HepG2 (cell line): ENCODE data around the gene S100Z. TPM values are rescaled to one million over a fixed set of nuclear protein-coding genes. Genes with fewer than 3 reads are reported as not detected.
A peak's percentile ranks its signal among the peaks of the same experiment; 100 is the strongest.
"Not testable (repeated sequence)": the region's sequence is repeated elsewhere in the genome, so short reads cannot be mapped to it uniquely, and the experiment has no call there.

ENCODE experiments used
- ATAC-seq: fragments of 200-7000 bp; cut with Tn5 transposase; 3 replicates; pipeline ENCODE4 v1.9.1; 2020; ENCODE audit warnings: mild to moderate bottlenecking, moderate library complexity
- BruUV-seq: library from RNA; stranded (reverse); fragments of 400-500 nt; replicated peaks from 2 replicates; lab custom pipeline; 2021; lab: Mats Ljungman, UMichigan
- CTCF ChIA-PET: fragments of 300-600 bp; formaldehyde crosslinking; extraction: SDS; loops from one replicate; lab custom pipeline; 2021; ENCODE audit warnings: low total read pairs, inconsistent platforms, low intra/inter-chr PET ratio; lab: Yijun Ruan, JAX
- POLR2A ChIA-PET: fragments of 350-600 bp; sonication (Branson Sonifier 250); formaldehyde crosslinking; loops from one replicate; lab custom pipeline; 2020; ENCODE audit warnings: antibody characterized with exemption, inconsistent platforms; lab: Yijun Ruan, JAX
- DNase-seq: peaks from one replicate; pipeline ENCODE4 v3.0.0-alpha.2; 2015; ENCODE audit warnings: low spot score
- FAIRE-seq: peaks from 3 replicates; lab custom pipeline; 2011; peaks lifted over from hg19 to GRCh38; lab: Jason Lieb, UNC
- H2AFZ ChIP-seq: one replicate; pipeline ENCODE4 v1.6.1; 2011; ENCODE audit warnings: low read length, inconsistent platforms
- H3K27ac ChIP-seq: fragments of 300-600 bp; 3 replicates; pipeline ENCODE4 v1.8.0; 2011; ENCODE audit warnings: mixed run types, mild to moderate bottlenecking, mixed read lengths, low read length, inconsistent platforms; ENCODE audit not compliant: insufficient read depth; ENCODE audit errors: extremely low read length
- H3K27me3 ChIP-seq, 2 experiments: fragments of 200-600 bp in 1 of 2; 2 replicates in 1 of 2; 3 replicates in 1 of 2; pipeline versions ENCODE4 v1.6.0 to v1.8.0; 2011; ENCODE audit warnings: low read length in 2 of 2, mild to moderate bottlenecking in 2 of 2, moderate library complexity in 2 of 2, inconsistent platforms in 1 of 2; ENCODE audit not compliant: insufficient read depth in 2 of 2, control insufficient read depth in 1 of 2
- H3K36me3 ChIP-seq, 2 experiments: fragments of 200-600 bp in 1 of 2; replicated peaks in 1 of 2; 2 replicates in 1 of 2; 3 replicates in 1 of 2; pipeline versions ENCODE4 v1.5.1 to v1.8.0; 2011; ENCODE audit warnings: low read length in 2 of 2, inconsistent platforms in 1 of 2; ENCODE audit not compliant: insufficient read depth in 2 of 2, control insufficient read depth in 1 of 2
- H3K4me1 ChIP-seq: 2 replicates; pipeline ENCODE4 v1.5.1; 2012; ENCODE audit warnings: low read length, inconsistent platforms; ENCODE audit not compliant: insufficient read depth
- H3K4me2 ChIP-seq: 2 replicates; pipeline ENCODE4 v1.6.0; 2011; ENCODE audit warnings: low read depth, low read length, inconsistent platforms
- H3K4me3 ChIP-seq, 3 experiments: fragments of 200-600 bp in 1 of 3; sonication (generic), shearing (Covaris generic) in 1 of 3; replicated peaks in 1 of 3; 2 replicates each; pipeline ENCODE4 v1.5.1; 2011 to 2016; ENCODE audit warnings: low read length in 3 of 3, inconsistent platforms in 2 of 3, low read depth in 2 of 3, mild to moderate bottlenecking in 2 of 3, control low read depth in 1 of 3, mixed read lengths in 1 of 3; ENCODE audit not compliant: insufficient read depth in 1 of 3
- H3K79me2 ChIP-seq: one replicate; pipeline ENCODE4 v1.6.1; 2011; ENCODE audit warnings: low read length, inconsistent platforms; ENCODE audit not compliant: insufficient read depth
- H3K9ac ChIP-seq: 2 replicates; pipeline ENCODE4 v1.6.0; 2011; ENCODE audit warnings: mild to moderate bottlenecking, low read depth, low read length, inconsistent platforms; ENCODE audit not compliant: insufficient read depth
- H3K9me3 ChIP-seq: 2 replicates; pipeline ENCODE4 v1.5.1; 2012; ENCODE audit warnings: mild to moderate bottlenecking, low read length
- H4K20me1 ChIP-seq: 2 replicates; pipeline ENCODE4 v1.6.0; 2011; ENCODE audit warnings: inconsistent platforms, mild to moderate bottlenecking, low read length, moderate library complexity; ENCODE audit not compliant: insufficient read depth
- ATF7 ChIP-seq, 2 experiments: fragments of 450-650 bp in 1 of 2; sonication (generic) in 1 of 2; formaldehyde crosslinking in 1 of 2; IDR thresholded peaks; 2 replicates each; pipeline versions ENCODE4 v1.4.0 to v1.6.1; 2016 to 2020; ENCODE audit warnings: antibody characterized with exemption in 1 of 2, mild to moderate bottlenecking in 1 of 2, missing genetic modification reagents in 1 of 2
- CENPT ChIP-seq: sonication (generic); formaldehyde crosslinking; IDR thresholded peaks from 2 replicates; pipeline ENCODE4 v1.8.0; 2022; ENCODE audit warnings: low read depth, mild to moderate bottlenecking, moderate library complexity, missing genetic modification reagents
- CHD4 ChIP-seq: fragments of 200-600 bp; sonication (generic); IDR thresholded peaks from 2 replicates; pipeline ENCODE4 v1.7.0; 2017; ENCODE audit warnings: mild to moderate bottlenecking, low read length, borderline replicate concordance
- WGBS: methylation state at CpG from one replicate; pipeline ENCODE4 v1.1.6; 2017; ENCODE audit warnings: low lambda C conversion rate; 5-methylcytosine and 5-hydroxymethylcytosine counted together
- in situ Hi-C: cut with HindIII; loops from 2 replicates; pipeline ENCODE4 v1.10.0; 2017; ENCODE audit warnings: low pct_unique_long_range_greater_than_20kb; ENCODE audit not compliant: extremely low pct_ligation_motif_present
- intact Hi-C: fragments of 100-400 bp; cut with micrococcal nuclease; formaldehyde crosslinking; loops from one replicate; pipeline ENCODE4 v1.10.0; 2022; ENCODE audit not compliant: unreplicated experiment
- polyA plus RNA-seq, 8 experiments: library from polyadenylated mRNA; depleted of rRNA in 3 of 8; stranded (reverse) in 7 of 8; unstranded in 1 of 8; fragments of >200 nt; fragmentation: Illumina TruSeq in 4 of 8; extraction: Trizol in 4 of 8; gene quantifications; 2 replicates each; pipeline versions ENCODE4 v1.2.1 to v1.2.3, GENCODE V29; 2011 to 2016; ENCODE audit warnings: low read depth in 4 of 8, missing spikeins in 1 of 8, mixed read lengths in 1 of 8; ENCODE audit not compliant: insufficient read depth in 1 of 8
- total RNA-seq, 5 experiments: library from RNA; depleted of rRNA; stranded (reverse); fragments of >200 nt; fragmentation: Illumina TruSeq; extraction: Trizol; gene quantifications; 2 replicates each; pipeline ENCODE4 v1.2.3, GENCODE V29; 2016; ENCODE audit warnings: low read depth in 1 of 5

S100Z gene
- total and polyA plus RNA-seq, 2 of the 13 experiments (the other 11 are each of a cell fraction or from before 2014, with no cell fraction given): 0.22 TPM; not detected in 1

- H3K36me3 ChIP-seq, intact Hi-C loops, H3K27me3 ChIP-seq, H3K27ac ChIP-seq, H4K20me1 ChIP-seq, H3K4me3 ChIP-seq, ATAC-seq, FAIRE-seq, H3K9me3 ChIP-seq, H2AFZ ChIP-seq, in situ Hi-C loops, DNase-seq, POLR2A ChIA-PET, CTCF ChIA-PET, H3K9ac ChIP-seq, BruUV-seq, H3K79me2 ChIP-seq: not testable (repeated sequence)
- whole genome bisulfite sequencing: 13% methylated on average over 6 of the region's 9 CpGs
- Histone ChIP-seq H3K4me2 (peak overlapping the region; percentile 9; the same call in 1 of the 2 replicates), H3K4me1 (peaks cover 18% of the 10 kb centered on the region)
Measured at GRCh38 chr5:76945238-76945637, 95.4 kb downstream of the S100Z start.

GRCh38 chr5:76946090-76946489 lies 96.3 kb downstream of the S100Z start:
- H3K36me3 ChIP-seq: no peaks in the 10 kb centered on the region
- CTCF ChIA-PET: no interaction called here
- H3K4me1 ChIP-seq: peaks cover 18% of the 10 kb centered on the region
- no peaks in the 10 kb centered on the region for H3K9me3 ChIP-seq
- no peaks in the 10 kb centered on the region for H4K20me1 ChIP-seq
- no peak overlapping the region for H3K4me2 ChIP-seq
- no peak overlapping the region for H2AFZ ChIP-seq
- BruUV-seq: no TSS peak
- FAIRE-seq (no peak), ATAC-seq (no peak)
- no peaks in the 10 kb centered on the region for H3K79me2 ChIP-seq
- intact Hi-C loops (no loop called here), in situ Hi-C loops (no loop called here)
- 73% methylated on average over 2 of the region's 2 CpGs for WGBS
- TF ChIP-seq ATF7 (IDR thresholded peaks at IDR 0.05): peak; percentile 88
- no peak for TF ChIP-seq ATF7 (CRISPR knock-in tag; IDR thresholded peaks at IDR 0.05)
- no peak for TF ChIP-seq CENPT (CRISPR knock-in tag)
- TF ChIP-seq CHD4: no peak
- TF ChIP-seq, all 625 proteins: peak for 1
- Histone ChIP-seq H3K4me3 (no peak overlapping the region), H3K27me3 (peaks cover under 1 to 8% of the 10 kb centered on the region in 2 experiments; a peak in 3 of 5 replicates), H3K27ac (no peak overlapping the region), H3K9ac (no peak overlapping the region)
- POLR2A ChIA-PET: no interaction called here
- DNase-seq: no peak
